Raji (cell line): Measurements from ENCODE around the gene SCFD2.

Source experiments
- POLR2A ChIP-seq: IDR thresholded peaks from 2 replicates; pipeline ENCODE4 v1.6.1; 2011; ENCODE audit warnings: low read depth, low read length, control low read depth; ENCODE audit not compliant: insufficient read depth

SCFD2 gene

DNA sequence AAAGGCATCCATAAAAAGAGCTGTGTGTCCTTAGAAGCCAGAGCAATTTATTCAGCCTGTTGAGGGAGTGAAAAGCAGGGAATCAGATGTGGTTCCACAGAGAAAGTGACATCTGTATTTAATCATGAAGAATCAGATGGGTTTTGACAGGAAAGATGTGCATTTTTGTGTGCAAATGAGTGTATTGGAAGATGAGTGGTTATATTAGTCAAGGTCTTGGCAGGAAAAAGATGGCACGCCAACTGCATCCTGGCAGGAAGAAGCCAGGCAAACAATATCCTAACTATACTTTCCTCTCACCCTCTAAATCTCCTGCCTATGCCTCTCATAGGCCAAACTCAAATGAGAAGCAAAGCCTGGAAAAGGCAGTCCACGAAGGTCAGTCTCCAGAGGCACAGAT lies 59.1 kb downstream of the SCFD2 start:
- TF ChIP-seq POLR2A, result no peak

DNA sequence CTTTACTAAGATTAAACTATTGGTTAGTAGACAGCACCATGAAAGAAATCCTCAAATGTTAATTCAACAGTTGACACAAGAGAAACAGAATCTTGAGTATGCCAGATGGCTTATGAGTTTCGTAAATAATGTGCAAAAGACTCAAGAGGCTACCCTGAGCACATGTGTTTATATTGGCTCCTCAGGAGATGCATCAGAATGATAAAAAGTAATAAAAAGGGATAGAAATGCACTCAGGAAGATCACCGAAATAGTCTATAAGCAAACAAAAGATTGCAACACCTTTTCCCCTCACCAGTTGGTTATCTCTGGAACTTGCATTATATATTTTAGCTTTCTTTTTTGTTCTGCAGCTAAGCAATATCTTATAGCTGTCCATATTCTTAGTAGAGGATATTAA lies 84.4 kb downstream of the SCFD2 start:
- no peak for TF ChIP-seq POLR2A

- TF ChIP-seq POLR2A, result no peak
Observed at GRCh38 chr4:53280846-53281245, 85.0 kb downstream of the SCFD2 start.

- TF ChIP-seq POLR2A, result no peak
Observed at GRCh38 chr4:53274609-53275268, 91.1 kb downstream of the SCFD2 start.

- TF ChIP-seq POLR2A, result no peak
Observed at GRCh38 chr4:53273726-53274125, 92.1 kb downstream of the SCFD2 start.

DNA sequence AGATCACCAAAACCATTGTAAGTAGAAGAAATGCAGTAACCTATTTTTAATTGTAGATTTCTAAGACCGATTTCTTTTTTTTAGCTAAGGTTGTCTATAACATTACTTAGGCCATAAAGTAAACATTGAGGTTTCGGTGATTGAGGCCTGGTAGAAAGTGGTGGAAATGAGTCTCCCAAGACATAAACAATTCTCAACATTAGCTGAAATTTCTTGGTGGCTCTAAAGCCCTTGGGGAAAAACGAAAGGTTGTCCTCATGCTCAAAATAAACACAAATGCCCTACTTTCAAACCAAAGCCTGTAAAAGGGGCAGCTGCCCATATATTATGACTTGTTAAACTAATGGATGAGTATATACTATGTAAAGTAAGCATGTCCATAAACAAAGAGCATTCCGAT lies 98.8 kb downstream of the SCFD2 start:
- no peak for TF ChIP-seq POLR2A

DNA sequence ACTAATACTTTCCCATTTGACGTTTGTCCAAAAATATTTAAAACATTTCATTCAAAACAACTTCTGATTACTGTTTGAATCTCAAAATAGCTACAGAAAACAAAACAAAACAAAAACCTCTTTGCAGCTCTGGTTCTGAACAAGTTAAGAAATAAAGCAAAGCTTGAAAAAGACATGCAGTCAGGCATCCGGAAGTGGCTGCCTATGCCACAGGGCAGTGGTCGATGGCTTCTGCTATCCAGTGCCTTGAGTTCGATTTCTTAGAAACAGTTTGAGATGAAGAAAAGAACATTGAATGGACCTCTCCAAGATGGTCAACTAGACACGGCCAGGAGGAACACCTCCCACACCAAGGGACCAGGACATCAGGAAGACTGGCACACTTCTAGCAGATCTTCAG lies 125.3 kb downstream of the SCFD2 start:
- no peak for TF ChIP-seq POLR2A

- no peak for TF ChIP-seq POLR2A
Observed at GRCh38 chr4:53235547-53235946, 130.3 kb downstream of the SCFD2 start.

DNA sequence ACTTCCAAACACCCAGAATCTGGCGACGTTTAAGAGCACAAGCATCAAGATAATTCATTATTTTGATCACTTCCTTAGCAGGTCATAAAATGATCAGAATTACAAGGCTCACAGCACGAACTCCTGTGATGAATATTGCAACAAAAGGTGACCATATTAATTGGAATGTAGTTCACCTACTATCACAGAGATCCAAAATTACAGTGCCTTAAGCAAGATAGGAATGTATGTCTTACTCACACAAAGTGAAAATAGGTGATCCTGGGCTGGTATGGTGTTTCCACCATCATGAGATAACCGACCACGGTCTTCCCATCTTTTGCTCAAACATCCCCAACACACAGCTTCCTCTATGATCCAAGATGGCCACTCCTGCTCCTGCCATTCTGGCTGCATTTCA lies 131.2 kb downstream of the SCFD2 start:
- TF ChIP-seq POLR2A, result no peak

DNA sequence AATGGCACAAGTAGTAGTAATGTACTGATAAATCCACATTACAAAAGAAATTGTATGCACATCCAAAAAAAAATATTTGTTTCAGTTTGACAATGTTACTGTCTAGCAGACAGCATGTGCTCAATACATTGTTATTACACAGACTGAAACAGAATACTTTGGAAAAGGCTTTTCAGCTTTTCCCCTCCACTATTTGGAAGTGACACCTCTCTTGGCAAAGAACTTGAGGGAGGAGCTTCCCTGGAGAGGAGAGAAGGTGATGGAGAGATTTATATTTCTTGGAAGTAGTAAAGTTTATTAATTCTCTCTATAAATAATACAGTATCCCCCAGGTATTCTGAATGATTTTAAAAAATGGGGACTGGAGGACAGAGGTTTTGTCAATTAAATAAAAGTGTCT lies 131.8 kb downstream of the SCFD2 start:
- no peak for TF ChIP-seq POLR2A

DNA sequence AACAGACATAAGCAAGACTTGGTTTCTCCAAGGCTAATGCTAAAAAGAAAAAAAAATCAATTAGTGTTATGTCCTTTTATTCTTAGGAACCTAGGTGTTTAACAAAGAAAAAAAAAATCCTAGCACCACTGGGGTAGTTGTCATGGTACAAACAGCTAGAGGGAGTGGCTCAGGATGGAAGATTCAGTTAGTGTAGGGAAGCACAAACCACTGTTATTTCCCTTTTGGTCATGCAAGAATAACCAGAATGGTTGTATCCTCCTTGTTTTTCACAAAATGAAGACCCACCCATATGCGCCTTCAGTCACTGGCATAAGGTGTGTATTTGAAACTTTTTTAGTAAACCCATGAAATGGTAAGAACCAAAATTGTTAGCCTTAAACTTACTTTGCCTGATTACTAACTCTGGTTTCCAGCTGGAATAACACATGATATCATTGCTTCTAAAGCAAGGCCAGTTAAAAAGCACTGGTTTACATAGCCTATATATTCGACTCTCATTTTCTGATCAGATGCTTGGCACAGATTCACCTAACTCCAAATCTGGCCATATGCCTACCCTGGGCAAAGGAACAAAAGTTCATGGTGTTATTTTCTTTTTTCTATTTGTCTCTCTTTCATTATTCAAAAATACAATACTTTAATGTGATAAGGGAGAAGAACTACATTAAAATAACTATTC lies 132.6 kb downstream of the SCFD2 start:
- no peak for TF ChIP-seq POLR2A

DNA sequence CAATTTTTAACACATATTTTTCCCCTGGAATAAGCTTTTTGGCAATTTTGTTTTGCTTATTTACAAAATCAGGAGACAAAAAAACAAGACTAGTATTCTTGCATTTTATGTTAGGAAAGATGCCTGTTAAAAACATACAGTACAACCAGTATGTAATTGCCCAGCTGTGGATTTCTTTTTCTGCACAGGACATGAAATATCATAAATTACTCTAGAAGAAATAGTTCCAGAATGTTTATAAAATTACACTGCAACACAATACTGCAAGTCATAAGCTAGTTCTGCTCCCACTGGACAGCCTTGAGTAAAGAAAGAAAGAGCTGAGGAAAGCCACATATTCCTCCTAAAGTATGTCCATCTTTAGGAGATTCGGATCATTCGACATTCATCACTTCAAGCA lies 133.5 kb downstream of the SCFD2 start:
- TF ChIP-seq POLR2A, result no peak

GRCh38 chr4:53228036-53228435 lies 137.8 kb downstream of the SCFD2 start:
- no peak for TF ChIP-seq POLR2A

GRCh38 chr4:53227451-53227850 lies 138.4 kb downstream of the SCFD2 start:
- no peak for TF ChIP-seq POLR2A

- TF ChIP-seq POLR2A, result no peak
Observed at GRCh38 chr4:53221832-53222480, 143.9 kb downstream of the SCFD2 start.

GRCh38 chr4:53208753-53209152 lies 157.1 kb downstream of the SCFD2 start:
- TF ChIP-seq POLR2A, result no peak
